Endothelial cell of umbilical vein (primary cell): Measurements from ENCODE around the gene CFAP61.

Source experiments
- FOS ChIP-seq: IDR thresholded peaks from 2 replicates; pipeline ENCODE4 v1.6.1; 2011; ENCODE audit warnings: mild to moderate bottlenecking, low read length, moderate library complexity, borderline replicate concordance; ENCODE audit not compliant: insufficient read depth
- JUN ChIP-seq: IDR thresholded peaks from 2 replicates; pipeline ENCODE4 v1.6.1; 2011; ENCODE audit warnings: borderline replicate concordance, low read depth; ENCODE audit not compliant: insufficient read length, insufficient read depth
- TF ChIP-seq, protein P1 (sequence below), 2 donors: IDR thresholded peaks; 1 replicate in 1 of 2; 2 replicates in 1 of 2; pipeline ENCODE4 v1.5.1; 2011; ENCODE audit warnings: low read length in 2 of 2, mild to moderate bottlenecking in 2 of 2, moderate library complexity in 2 of 2, control low read depth in 1 of 2, inconsistent platforms in 1 of 2, low read depth in 1 of 2; ENCODE audit not compliant: insufficient read depth in 1 of 2; ENCODE audit errors: extremely low read depth in 1 of 2

DNA sequence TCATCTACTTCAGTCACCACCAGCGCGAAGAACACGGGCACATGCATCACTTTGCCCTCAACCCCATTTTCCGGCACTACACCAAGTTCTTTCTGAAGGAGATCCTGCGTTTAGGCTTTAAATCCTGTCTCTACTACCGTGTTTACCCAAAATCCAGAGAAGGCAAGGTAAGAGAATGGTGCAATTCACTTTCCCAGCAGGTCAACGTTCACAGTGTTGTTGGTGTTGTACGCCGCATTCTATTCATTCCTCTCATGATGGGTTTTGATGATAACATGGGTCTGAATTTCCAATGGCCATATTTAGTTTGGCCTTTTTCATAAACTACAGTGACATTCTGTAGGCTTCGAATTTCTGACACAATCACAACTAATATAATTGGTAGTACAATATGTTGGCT, 144.3 kb downstream of the CFAP61 start:
- TF ChIP-seq, protein P1, sequence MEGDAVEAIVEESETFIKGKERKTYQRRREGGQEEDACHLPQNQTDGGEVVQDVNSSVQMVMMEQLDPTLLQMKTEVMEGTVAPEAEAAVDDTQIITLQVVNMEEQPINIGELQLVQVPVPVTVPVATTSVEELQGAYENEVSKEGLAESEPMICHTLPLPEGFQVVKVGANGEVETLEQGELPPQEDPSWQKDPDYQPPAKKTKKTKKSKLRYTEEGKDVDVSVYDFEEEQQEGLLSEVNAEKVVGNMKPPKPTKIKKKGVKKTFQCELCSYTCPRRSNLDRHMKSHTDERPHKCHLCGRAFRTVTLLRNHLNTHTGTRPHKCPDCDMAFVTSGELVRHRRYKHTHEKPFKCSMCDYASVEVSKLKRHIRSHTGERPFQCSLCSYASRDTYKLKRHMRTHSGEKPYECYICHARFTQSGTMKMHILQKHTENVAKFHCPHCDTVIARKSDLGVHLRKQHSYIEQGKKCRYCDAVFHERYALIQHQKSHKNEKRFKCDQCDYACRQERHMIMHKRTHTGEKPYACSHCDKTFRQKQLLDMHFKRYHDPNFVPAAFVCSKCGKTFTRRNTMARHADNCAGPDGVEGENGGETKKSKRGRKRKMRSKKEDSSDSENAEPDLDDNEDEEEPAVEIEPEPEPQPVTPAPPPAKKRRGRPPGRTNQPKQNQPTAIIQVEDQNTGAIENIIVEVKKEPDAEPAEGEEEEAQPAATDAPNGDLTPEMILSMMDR (IDR thresholded peaks at IDR 0.05; ENCODE audit: extremely low read depth in 1 of 2, insufficient read depth in 1 of 2, low read depth in 1 of 2, low read length in 2 of 2): no peak
- no peak for TF ChIP-seq FOS
- no peak for TF ChIP-seq JUN
